Skeletal muscle cell (primary cell): Measurements from ENCODE around the gene MTM1.

Experiments used
- DNase-seq: peaks from one replicate; pipeline ENCODE4 v3.0.0-alpha.2; 2010; ENCODE audit warnings: low read depth
- H3K4me3 ChIP-seq: 2 replicates; pipeline ENCODE4 v1.5.1; 2011; ENCODE audit warnings: low read depth, mild to moderate bottlenecking, control low read depth, low read length, moderate library complexity

MTM1 gene

DNA sequence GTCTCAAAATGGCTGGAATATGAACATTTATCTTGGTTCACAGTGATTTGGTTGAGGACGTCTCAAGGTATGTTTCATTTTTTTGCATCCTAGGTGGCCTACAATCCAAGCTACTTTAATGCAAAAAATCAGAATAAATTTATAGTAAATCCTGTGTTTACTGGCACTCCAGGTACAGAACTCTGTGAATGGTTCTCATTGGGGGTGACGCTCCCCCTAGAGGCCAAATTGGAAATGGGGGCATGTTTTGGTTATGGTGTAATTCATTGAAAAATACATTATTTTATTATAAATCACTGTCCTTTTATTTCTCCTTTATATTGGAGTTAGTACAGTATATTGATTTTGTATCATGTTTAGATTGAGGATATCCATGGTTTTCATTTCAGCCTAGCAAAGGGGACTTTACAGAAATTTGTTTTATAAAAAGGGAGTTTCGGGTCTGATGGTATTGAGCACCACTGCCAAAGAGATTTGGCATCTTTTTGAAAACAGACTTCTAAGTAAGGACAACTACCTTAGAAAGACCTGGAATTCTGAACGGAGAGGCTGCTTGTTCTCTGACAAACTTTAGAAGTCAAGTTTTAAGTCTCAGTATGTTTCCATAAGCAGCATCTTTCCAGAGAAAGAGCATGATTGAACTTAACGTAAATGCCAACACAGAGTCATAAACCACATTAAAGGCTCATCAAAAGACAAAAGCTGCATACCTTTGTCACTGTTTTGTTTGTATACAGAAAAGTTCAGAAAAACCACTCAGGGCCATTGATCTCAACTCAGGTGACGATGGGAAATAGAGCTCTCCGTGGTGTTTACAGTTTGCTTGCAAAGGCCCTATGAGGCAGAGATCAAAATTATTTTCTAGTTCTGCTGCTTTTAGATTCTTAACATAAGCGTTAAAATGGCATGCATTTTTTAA, 19.4 kb downstream of the MTM1 start:
- DNase-seq, result no peak
- H3K4me3 ChIP-seq, result no peak overlapping the region

- DNase-seq, result no peak
Measured at GRCh38 chrX:150594584-150594983, 26.2 kb downstream of the MTM1 start.

DNA sequence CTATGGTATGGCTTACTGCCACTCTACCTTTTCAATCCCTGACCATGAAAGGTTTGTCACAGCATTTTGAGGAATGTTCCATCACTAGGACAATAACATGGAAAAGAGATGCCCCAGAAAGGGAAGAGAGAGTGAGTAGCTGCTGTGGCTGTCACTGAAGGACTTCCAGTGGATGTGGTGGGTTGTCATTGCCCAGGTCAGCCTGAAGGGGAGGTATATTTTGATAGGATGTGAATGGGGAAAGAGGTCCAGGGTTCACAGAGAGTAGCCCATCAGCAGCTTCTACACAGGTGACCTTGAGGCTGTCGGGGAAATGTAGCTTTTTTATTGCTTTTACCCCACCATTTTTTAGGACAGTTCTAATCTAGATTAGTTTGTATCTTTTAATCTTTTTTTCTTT, 30.8 kb downstream of the MTM1 start:
- DNase-seq, result no peak
- H3K4me3 ChIP-seq, result no peak overlapping the region

More at GRCh38 chrX:150594584-150594983, 26.2 kb downstream of the MTM1 start:
- H3K4me3 ChIP-seq, result no peak overlapping the region

GRCh38 chrX:150602296-150602695, 33.9 kb downstream of the MTM1 start:
- no peak for DNase-seq
- no peak overlapping the region for H3K4me3 ChIP-seq

DNA sequence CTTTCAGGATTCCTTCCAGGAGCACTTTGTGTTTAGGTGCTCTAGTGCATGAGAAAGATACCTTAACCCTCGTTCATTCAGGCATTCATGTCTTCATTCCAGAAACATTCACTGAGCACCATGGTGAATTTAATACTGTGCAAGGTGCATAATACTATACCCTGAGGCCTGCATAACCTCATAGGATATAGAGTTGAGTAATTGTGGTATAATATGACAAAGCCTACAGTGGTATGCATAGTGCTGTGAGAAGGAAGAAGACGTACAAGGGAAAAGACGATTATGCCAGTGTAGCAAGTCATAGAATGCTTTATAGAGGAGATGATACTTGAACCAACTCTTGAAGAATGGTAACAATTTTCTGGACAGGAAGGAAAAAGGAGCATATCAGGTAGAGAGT, 34.3 kb downstream of the MTM1 start:
- DNase-seq, result no peak
- H3K4me3 ChIP-seq, result no peak overlapping the region

- DNase-seq, result no peak
- H3K4me3 ChIP-seq, result no peak overlapping the region
Measured at GRCh38 chrX:150605603-150606002, 37.2 kb downstream of the MTM1 start.

DNA sequence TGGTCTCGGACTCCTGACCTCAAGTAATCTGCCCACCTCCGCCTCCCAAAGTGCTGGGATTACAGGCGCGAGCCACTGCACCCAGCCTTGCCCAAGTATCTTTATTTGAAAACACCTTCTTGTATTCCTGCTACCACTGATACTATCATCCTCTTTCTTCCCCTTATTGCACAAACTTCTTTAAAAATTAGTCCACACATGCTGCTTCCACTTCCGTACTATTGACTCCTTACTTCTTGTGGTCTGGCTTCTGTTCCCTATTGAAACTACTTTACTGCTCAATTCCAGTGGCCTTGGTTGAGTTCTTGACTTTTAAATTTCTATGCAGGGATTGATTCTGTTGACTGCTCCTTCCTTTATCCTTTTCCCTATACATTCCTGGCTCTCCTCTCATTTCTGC, 38.8 kb downstream of the MTM1 start:
- DNase-seq, result no peak
- H3K4me3 ChIP-seq, result no peak overlapping the region

DNA sequence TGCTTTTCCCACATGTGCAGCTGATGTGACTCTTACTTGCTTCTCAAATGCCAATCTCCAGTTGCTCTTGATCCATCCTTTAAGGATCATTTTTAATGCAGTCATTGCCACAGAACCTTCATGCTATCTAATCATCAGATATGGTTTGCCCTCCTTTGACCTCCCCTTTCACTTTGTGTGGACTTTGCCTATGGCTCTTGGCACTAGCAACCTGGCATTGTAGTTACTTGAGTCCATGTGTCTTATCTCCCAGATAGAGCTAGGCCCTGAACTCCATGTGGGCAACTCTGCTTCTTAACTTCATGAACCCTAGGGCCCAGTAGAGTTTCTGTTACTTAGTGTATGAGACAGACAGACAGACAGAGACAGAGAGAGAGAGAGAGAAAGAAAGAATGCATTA, 41.6 kb downstream of the MTM1 start:
- H3K4me3 ChIP-seq, result no peak overlapping the region

GRCh38 chrX:150610446-150610845, 42.0 kb downstream of the MTM1 start:
- DNase-seq, result no peak
- no peak overlapping the region for H3K4me3 ChIP-seq

More for the DNA sequence above, 41.6 kb downstream of the MTM1 start:
- no peak for DNase-seq

GRCh38 chrX:150615356-150615755, 46.9 kb downstream of the MTM1 start:
- no peak for DNase-seq
- H3K4me3 ChIP-seq, result no peak overlapping the region

DNA sequence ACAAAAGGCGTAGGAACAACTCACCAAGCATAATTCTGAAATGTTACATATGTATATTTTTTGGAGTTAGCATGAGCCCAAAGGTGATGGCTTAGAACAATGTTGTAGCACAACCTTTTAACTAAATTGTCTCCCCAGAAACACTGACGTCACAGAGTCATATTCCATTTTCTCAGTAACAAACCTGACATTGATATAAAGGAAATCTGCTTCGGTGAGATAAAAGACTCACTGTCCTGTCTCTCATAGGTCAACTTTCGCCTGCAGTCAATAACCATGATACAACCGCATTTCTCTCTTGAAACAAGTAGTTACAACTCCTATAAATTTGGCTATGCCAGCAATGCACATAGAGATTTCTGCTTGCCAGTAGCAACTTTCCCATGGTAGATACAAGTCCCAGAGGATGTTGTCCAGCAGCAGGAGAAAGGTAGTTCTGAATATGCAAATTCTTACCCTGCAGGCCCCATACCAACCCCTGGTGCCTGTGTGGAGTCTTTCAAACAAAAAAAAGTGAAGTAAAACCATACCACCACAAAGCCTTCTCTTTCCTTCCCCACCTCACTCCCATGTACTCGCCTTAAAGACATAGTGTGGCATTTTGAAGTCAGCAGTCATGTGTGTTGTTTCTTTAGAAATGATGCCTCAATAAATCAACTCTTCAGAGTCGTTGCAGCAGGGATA, 47.9 kb downstream of the MTM1 start:
- H3K4me3 ChIP-seq, result no peak overlapping the region
- no peak for DNase-seq

DNA sequence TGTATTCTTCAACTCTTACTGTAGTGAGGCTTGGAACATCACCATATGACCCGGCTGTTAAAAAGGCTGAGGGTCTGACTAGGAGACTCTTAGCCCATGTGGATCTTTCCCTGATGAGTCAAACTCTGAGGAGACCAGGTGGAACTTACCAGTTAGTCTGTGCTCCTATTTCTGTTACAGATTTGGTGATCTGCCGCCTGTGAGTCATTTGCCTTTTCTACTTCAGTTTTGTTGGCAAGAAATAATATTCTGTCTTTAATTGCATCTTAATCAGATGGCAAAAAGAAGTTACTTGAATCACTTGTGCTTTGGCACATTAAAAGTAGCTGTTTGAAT, 48.4 kb downstream of the MTM1 start:
- no peak overlapping the region for H3K4me3 ChIP-seq
- DNase-seq, result no peak

DNA sequence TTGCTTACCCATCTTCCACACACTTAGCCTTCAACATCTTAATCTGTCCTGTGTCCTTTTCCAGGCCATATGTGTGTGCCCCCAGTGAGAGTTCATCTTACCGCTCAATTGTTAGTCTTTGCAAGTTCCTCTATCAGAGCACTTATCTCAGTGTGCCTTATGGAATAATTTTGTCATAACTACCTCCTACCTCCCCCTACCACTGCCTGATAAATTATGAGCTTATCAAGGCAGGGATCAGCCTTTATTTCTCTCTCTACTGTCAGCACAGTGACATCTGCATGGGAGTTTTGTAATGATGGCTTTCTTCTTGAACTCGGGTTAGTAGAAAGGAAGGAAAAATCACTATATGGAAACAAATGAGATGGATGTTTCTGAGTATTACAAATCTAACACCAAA, 53.2 kb downstream of the MTM1 start:
- no peak for DNase-seq
- H3K4me3 ChIP-seq, result no peak overlapping the region

- DNase-seq, result no peak
- no peak overlapping the region for H3K4me3 ChIP-seq
Measured at GRCh38 chrX:150623583-150623982, 55.2 kb downstream of the MTM1 start.

- no peak for DNase-seq
- H3K4me3 ChIP-seq, result no peak overlapping the region
Measured at GRCh38 chrX:150625097-150625496, 56.7 kb downstream of the MTM1 start.

GRCh38 chrX:150625875-150626274, 57.5 kb downstream of the MTM1 start:
- DNase-seq, result no peak
- no peak overlapping the region for H3K4me3 ChIP-seq

DNA sequence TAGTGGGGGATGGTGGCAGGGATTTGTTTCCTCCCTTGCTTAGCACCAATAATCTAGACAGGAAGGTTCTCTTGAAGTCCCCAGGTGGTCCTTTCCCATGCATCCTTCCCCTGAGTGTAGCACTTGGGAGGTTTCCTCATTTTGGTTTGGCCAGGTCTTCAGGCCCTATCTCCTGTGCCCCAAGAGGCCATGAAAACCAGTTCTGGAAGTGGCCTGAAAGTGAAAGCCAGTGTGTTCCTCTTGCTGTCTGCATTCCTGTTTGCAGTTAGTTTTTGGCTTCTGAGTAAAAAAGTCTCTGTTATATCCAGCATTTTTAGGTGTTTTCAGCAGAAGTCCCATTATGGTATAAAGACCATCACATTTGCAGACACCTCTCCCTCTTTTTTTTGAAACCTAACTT, 59.5 kb downstream of the MTM1 start:
- no peak for DNase-seq
- H3K4me3 ChIP-seq, result no peak overlapping the region

DNA sequence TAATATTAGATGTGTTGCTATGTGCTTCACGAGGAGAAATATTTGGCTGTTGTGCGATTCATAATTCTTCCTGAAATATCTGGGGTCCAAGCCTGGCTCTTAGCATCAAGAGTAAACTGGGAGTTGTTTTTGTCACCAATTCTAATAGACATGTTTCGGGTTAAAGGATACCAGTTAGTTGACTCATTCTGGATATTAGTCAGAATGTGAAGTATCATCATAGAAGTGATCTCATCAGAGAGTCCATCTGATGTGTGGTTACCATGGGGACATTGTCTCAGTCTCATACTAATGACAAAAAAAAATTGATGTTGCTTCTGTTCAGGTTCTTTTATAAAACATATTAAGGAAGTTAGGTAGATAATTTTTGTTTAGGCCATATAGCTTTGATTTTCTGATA, 67.5 kb downstream of the MTM1 start:
- no peak overlapping the region for H3K4me3 ChIP-seq
- DNase-seq, result peak; percentile 28

GRCh38 chrX:150642423-150642822, 74.0 kb downstream of the MTM1 start:
- DNase-seq, result no peak

GRCh38 chrX:150643271-150643670, 74.8 kb downstream of the MTM1 start:
- DNase-seq, result no peak
- no peak overlapping the region for H3K4me3 ChIP-seq

More at GRCh38 chrX:150642423-150642822, 74.0 kb downstream of the MTM1 start:
- no peak overlapping the region for H3K4me3 ChIP-seq

DNA sequence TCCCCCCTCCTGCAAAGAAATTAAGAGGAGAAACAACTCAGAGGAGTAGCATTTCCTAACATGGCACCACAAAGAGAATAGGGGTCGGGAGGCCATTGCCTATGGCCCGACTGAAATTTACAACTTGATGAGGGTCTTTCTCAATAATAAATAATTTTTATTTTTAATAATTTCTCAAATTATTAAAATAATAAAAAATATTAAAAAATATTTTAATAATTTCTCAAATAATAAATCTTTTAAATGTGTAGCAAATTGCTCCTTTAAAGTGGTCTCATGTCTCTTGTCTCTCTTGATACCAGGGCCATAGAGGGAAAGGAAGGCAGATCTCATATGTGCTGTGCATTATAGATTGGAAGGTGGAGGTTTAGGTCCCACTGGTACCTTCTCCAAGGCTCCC, 75.5 kb downstream of the MTM1 start:
- no peak for DNase-seq
- no peak overlapping the region for H3K4me3 ChIP-seq
